A549 treated with CpdA at 1 μM for 4 hours (cell line): ENCODE results near the gene RPL39L. TPM values are rescaled to one million over a fixed set of nuclear protein-coding genes. Genes with fewer than 3 reads are reported as not detected.

ENCODE experiments used
- total RNA-seq: library from RNA; stranded (reverse); fragments of 200-300 nt; extraction: Qiagen RNA extraction; gene quantifications from 5 replicates; pipeline ENCODE4 v1.2.3, GENCODE V29; 2022; ENCODE audit warnings: low read depth

The RPL39L gene
- total RNA-seq = 45.1 to 52.1 TPM (median 51.3 TPM) in 5 replicates

DNA sequence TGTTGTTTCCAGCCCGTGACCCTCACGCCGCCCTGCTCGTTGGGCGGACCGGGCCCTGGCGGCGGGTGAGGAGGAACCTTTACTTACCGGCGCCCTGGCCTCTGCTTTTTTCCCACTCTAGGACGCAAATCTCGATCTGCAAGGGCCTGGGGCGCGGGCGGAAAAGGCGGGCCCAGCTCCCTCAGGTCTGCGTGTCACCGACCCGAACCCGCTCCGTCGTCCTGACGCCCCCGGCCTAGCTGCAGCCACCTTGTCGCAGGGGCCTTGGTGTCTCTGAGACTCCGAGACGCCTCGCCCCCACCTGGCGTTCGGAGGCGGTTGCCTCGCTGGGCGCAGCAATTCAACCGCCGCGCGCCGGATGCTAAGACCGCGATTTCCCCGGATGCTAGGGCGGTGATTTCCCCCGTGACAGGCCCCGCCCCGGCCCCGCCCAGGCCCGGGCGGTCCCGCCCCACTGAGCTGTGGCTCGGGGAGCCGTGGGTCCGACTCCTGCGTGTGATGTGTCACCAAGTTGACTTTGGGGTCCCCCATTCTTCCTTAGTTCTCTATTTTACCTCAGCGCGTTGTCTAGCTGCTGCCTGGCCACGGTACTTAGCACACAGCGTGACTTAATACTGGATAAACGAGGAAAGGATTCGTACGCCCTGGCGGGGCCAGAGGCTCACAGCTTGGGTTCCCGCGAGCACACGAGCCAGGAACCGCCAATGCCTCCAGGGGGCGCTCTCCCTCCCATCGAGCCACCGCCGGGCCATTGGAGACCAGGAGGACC is at the start of gene RPL39L:
TSS of gene RPL39L (minus strand) at position 371 of the 769 bp plus-strand sequence. CDS start 18,196 bp downstream, outside the sequence.

Other genes with a start within 250 kb of the RPL39L start
- gene ST6GAL1, start 209.0 kb downstream of the RPL39L start, total RNA-seq = 2.3 to 4.1 TPM (median 3.4 TPM) in 5 replicates
- gene RTP1, start 58.0 kb upstream of the RPL39L start, total RNA-seq = not detected in 5 replicates
- gene MASP1, start 152.2 kb upstream of the RPL39L start, total RNA-seq = 0.01 to 0.05 TPM in 2 of 5 replicates, not detected in the others
- gene RTP4, start 228.9 kb upstream of the RPL39L start, total RNA-seq = not detected in 5 replicates